ENCODE results near the gene PMM1. TPM values are rescaled to one million over a fixed set of nuclear protein-coding genes. Genes with fewer than 3 reads are reported as not detected.

Gene PMM1
- polyA plus RNA-seq, 2 of the 4 experiments (the other 2 are of a cell fraction): 23.5 to 28.7 TPM

GRCh38 chr22:41535244-41535643 is 54.4 kb downstream of the PMM1 start:
- TF ChIP-seq FOXS1 (CRISPR knock-in tag; IDR thresholded peaks at IDR 0.05) (no peak), TFCP2L1 (CRISPR knock-in tag; IDR thresholded peaks at IDR 0.05) (no peak), ZNF302 (CRISPR knock-in tag; IDR thresholded peaks at IDR 0.05) (no peak), EP300 (IDR thresholded peaks at IDR 0.05) (no peak), ZC3H11A (IDR thresholded peaks at IDR 0.05) (no peak), RCOR1 (IDR thresholded peaks at IDR 0.05; ENCODE audit: low read depth, low read length) (no peak), HEYL (CRISPR knock-in tag; IDR thresholded peaks at IDR 0.05) (no peak)
- TF ChIP-seq, protein P1, sequence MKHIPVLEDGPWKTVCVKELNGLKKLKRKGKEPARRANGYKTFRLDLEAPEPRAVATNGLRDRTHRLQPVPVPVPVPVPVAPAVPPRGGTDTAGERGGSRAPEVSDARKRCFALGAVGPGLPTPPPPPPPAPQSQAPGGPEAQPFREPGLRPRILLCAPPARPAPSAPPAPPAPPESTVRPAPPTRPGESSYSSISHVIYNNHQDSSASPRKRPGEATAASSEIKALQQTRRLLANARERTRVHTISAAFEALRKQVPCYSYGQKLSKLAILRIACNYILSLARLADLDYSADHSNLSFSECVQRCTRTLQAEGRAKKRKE (CRISPR knock-in tag; IDR thresholded peaks at IDR 0.05; ENCODE audit: low read depth): no peak
- peak; percentile 74 to 79 for ATAC-seq
- 92% methylated on average over 5 of the region's 5 CpGs for WGBS (ENCODE audit: missing lambda C conversion rate)
- no peak overlapping the region for H3K4me3 ChIP-seq
- ChIA-PET CTCF (interaction anchor here (0.7 to 1.9 kb wide), 7 partner anchors 9 to 272 kb away, joined by 3 to 8 read pairs (median 3); partner anchors contain the start of gene POLR3H), POLR2A (no interaction called here)
- no peak overlapping the region for H3K27ac ChIP-seq
- 0 out of 3 replicates have a peak, but pooled peaks cover 3% of the 10 kb centered on the region for H3K4me1 ChIP-seq
- DNase-seq (ENCODE audit: low read depth in 1 of 2, low spot score in 1 of 2): peak; percentile 46 to 52
- no peak for FAIRE-seq
- no peaks in the 10 kb centered on the region for H3K9me3 ChIP-seq
- no peak overlapping the region for H3K4me2 ChIP-seq

DNA sequence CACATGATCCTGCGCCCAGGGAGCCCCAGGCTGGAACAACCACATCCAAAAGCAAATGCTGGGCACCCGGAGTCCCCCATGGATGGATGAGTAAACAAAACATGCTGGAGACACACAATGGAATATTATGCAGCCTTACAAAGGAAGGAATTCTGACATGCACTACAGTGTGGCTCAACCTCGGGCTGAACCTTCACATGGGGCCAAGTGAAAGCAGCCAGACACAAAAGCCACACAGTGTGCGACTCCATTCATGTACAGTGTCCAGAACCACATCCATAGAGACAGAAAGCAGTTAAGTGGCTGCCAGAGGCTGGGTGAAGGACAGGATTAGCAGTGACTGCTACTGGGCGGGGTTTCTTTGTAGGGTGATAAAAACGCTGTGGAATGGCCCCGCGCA is 55.4 kb downstream of the PMM1 start:
- no peak for ATAC-seq
- no peak for FAIRE-seq
- no peak for TF ChIP-seq RCOR1 (IDR thresholded peaks at IDR 0.05; ENCODE audit: low read depth, low read length)
- TF ChIP-seq JUN (IDR thresholded peaks at IDR 0.05): no peak
- TF ChIP-seq FOXS1 (CRISPR knock-in tag; IDR thresholded peaks at IDR 0.05): no peak
- no peak for TF ChIP-seq KDM5A (IDR thresholded peaks at IDR 0.05)
- TF ChIP-seq RNF2 (IDR thresholded peaks at IDR 0.05; ENCODE audit: borderline replicate concordance, low read depth): no peak
- TF ChIP-seq JUNB (IDR thresholded peaks at IDR 0.05): no peak
- no peak for TF ChIP-seq CHD2 (IDR thresholded peaks at IDR 0.05; ENCODE audit: low read length, partially characterized antibody)
- TF ChIP-seq NFE2L2 (conservative IDR thresholded peaks at IDR 0.05; ENCODE audit: low read length): no peak
- no peak for TF ChIP-seq KDM1A (IDR thresholded peaks at IDR 0.05; ENCODE audit: low read depth)
- no peak for TF ChIP-seq EP300 (IDR thresholded peaks at IDR 0.05)
- no peak for TF ChIP-seq ZNF302 (CRISPR knock-in tag; IDR thresholded peaks at IDR 0.05)
- no peak for TF ChIP-seq TP53 (CRISPR knock-in tag; IDR thresholded peaks at IDR 0.05)
- TF ChIP-seq CBX8 (IDR thresholded peaks at IDR 0.05): no peak
- no peak for TF ChIP-seq RFX5 (IDR thresholded peaks at IDR 0.05)
- Histone ChIP-seq H3K9me3 (no peaks in the 10 kb centered on the region), H3K4me3 (no peak overlapping the region), H3K4me1 (no peaks in the 10 kb centered on the region), H3K27ac (no peak overlapping the region), H3K4me2 (no peak overlapping the region)
- 90% methylated on average over 8 of the region's 8 CpGs for WGBS (ENCODE audit: missing lambda C conversion rate)
- POLR2A ChIA-PET: no interaction called here
- CTCF ChIA-PET: interaction anchor here (1.4 to 1.9 kb wide), 2 partner anchors 10 to 130 kb away, joined by 3 to 8 read pairs; partner anchors contain the start of gene POLR3H
- DNase-seq (ENCODE audit: low read depth in 1 of 2, low spot score in 1 of 2): no peak

- POLR2A ChIA-PET: no interaction called here
- H3K4me2 ChIP-seq: no peak overlapping the region
- DNase-seq (ENCODE audit: low read depth in 1 of 2, low spot score in 1 of 2): peak; percentile 47 to 54
- no peak for FAIRE-seq
- WGBS (ENCODE audit: missing lambda C conversion rate): 48% methylated on average over 17 of the region's 19 CpGs
- H3K4me3 ChIP-seq: no peak overlapping the region
- H3K9me3 ChIP-seq: no peaks in the 10 kb centered on the region
- TF ChIP-seq RAD21 (conservative IDR thresholded peaks at IDR 0.05 in 1 of 2, IDR thresholded peaks at IDR 0.05 in 1 of 2): peak in 1 of 2 experiments; percentile 38; a peak in 1 of 5 replicates
- TF ChIP-seq ESRRA (IDR thresholded peaks at IDR 0.05; ENCODE audit: borderline replicate concordance, low read length): no peak
- 0 out of 3 replicates have a peak, but pooled peaks have one; percentile 12 for TF ChIP-seq SMC3 (IDR thresholded peaks at IDR 0.05)
- TF ChIP-seq CBX2 (IDR thresholded peaks at IDR 0.05; ENCODE audit: borderline replicate concordance, low read depth): no peak
- TF ChIP-seq RFX5 (IDR thresholded peaks at IDR 0.05): no peak
- TF ChIP-seq, protein P2, sequence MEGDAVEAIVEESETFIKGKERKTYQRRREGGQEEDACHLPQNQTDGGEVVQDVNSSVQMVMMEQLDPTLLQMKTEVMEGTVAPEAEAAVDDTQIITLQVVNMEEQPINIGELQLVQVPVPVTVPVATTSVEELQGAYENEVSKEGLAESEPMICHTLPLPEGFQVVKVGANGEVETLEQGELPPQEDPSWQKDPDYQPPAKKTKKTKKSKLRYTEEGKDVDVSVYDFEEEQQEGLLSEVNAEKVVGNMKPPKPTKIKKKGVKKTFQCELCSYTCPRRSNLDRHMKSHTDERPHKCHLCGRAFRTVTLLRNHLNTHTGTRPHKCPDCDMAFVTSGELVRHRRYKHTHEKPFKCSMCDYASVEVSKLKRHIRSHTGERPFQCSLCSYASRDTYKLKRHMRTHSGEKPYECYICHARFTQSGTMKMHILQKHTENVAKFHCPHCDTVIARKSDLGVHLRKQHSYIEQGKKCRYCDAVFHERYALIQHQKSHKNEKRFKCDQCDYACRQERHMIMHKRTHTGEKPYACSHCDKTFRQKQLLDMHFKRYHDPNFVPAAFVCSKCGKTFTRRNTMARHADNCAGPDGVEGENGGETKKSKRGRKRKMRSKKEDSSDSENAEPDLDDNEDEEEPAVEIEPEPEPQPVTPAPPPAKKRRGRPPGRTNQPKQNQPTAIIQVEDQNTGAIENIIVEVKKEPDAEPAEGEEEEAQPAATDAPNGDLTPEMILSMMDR (IDR thresholded peaks at IDR 0.05): peak; percentile 55
- peak; percentile 64 to 80 for ATAC-seq
- CTCF ChIA-PET: interaction anchor here (0.8 to 2.8 kb wide), 11 partner anchors 9 to 130 kb away, joined by 3 to 18 read pairs (median 4); partner anchors contain the start of genes POLR3H and XRCC6
- H3K27ac ChIP-seq: no peak overlapping the region
- no peaks in the 10 kb centered on the region for H3K4me1 ChIP-seq
Measured at GRCh38 chr22:41532908-41533825, 56.5 kb downstream of the PMM1 start.
